GM21528 (cell line): ENCODE measurements around the gene IL4R.
"Not testable (repeated sequence)": the region's sequence is repeated elsewhere in the genome, so short reads cannot be mapped to it uniquely, and the experiment has no call there.

Experiments
- ATAC-seq: cut with Tn5 transposase; IDR thresholded peaks from one replicate; pipeline ENCODE4 v1.9.1; 2021; ENCODE audit warnings: mild to moderate bottlenecking, moderate library complexity; ENCODE audit not compliant: unreplicated experiment, low FRiP score

Gene IL4R

GRCh38 chr16:27327586-27327915 lies 13.8 kb downstream of the IL4R start:
- no peak for ATAC-seq

DNA sequence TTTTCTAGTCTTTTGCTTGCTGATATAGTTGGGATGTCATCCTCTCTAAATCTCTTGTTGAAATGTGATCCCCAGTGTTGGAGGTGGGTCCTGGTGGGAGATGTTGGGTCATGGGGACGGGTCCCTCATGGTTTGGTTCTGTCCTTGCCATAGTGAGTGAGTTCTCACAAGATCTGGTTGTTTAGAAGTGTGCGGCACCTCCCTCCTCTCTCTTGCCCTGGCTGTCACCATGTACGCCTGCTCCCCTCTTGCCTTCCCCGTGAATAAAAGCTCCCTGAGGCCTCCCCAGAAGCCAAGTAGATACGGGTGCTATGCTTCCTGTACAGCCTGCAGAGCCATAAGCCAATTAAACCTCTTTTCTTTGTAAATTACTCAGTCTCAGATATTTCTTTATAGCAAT lies 15.2 kb downstream of the IL4R start:
- ATAC-seq, result no peak

DNA sequence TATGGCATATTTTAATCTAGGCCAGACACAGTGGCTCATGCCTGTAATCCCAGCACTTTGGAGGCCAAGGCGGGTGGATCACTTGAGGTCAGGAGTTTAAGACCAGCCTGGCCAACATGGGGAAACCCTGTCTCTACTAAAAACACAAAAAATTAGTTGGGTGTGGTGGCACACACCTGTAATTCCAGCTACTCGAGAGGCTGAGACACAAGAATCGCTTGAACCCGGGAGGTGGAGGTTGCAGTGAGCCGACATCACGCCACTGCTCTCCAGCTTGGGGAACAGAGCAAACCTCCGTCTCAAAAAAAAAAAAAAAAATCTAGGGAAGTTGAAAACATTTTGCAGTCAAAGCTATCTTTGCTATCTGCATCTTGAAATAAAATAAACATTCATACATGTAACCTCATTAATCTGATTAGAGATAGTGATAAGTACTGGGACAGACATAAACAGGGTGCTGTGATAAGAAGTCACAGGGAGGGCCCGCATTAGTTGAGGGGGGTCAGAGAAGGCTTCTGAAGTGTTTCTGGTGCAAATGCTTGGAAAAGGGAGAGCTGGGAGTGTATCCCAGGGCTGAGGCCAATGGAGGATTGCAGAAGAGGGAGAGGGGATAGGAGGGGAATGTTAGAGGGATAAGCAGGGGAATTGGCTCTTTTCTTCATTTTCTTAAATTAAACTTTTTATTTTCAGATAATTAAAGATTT lies 15.8 kb downstream of the IL4R start:
- not testable (repeated sequence) for ATAC-seq

DNA sequence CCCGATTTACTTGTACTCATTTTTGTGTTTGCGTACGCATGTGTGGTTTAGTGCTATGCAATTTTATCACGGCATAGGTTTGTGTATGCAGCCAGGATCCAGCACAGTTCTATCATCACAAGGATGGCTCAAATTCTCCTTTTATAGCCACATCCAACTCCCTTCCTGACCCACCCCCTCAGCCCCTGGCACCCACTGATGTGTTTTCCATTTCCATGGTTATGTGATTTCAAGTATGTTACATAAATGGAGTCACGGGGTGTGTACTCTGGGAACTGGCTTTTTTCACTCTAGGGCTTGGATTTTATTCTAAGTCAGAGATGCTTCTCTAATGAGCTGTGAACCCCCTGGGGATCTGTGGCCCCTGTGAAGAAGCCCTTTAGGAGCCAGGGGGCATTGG lies 16.8 kb downstream of the IL4R start:
- ATAC-seq, result no peak

GRCh38 chr16:27332105-27332504 lies 18.3 kb downstream of the IL4R start:
- ATAC-seq, result no peak

DNA sequence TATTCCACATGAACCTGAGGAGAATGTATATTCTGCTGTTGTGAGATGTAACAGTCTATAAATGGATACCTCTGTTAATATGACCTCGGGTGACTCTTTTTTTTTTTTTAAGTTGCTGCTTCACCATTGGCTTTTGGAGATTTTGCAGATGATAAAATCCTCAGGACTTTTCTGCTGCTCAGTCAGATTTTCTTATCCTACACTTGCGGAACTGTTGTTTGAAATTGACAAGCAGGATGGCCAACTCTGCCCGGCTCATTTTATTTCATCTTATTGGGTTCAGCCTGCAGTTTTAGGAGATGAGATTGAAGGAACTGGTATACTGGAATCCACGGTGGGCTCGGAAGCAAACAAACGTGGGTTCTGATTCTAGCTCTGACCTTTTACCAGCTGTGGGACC lies 19.3 kb downstream of the IL4R start:
- no peak for ATAC-seq

DNA sequence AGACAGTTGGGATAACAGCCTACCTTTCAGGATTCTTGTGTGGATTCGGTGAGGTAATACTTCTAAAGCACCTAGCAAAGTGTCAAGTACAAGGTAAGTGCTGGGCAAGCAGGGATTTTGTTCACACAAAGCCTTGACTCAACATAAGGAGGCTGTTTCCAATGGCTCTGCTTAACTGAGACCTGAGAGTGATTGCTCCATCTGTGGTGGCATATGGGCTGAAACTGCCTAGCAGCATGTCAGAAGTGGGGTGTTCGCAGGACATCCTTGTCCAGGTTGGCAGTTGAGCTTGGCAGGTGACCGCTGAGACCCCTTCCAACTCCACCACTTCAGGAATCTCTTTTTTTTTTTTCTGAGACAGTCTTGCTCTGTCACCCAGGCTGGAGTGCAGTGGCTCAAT lies 19.8 kb downstream of the IL4R start:
- ATAC-seq, result no peak

DNA sequence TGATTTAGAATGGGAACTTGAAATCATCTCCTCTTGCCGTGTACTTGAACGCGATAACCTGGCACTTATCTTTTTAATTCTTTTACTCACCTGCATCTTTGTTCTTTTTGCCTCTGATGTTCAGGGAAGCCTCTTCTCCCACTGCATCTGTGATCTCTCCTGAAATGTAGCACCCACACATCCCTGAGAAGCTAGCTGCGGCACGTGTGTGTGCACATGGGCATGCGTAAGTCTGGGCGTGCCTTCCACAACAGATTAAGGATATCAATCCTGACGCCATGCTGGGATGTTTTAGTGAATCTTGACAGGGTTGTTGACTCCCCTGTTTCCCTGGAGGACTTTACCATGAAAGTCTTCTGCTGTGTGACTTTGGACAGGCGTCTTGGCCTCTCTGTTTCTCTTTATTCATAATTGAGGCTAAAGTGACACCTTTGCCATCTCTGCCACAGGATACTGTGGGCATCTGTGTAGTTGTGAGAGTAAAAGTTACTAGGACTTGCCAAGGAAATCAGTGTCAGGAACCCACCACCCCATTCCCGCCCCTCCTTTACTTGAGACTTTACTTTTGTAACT lies 20.5 kb downstream of the IL4R start:
- no peak for ATAC-seq

- ATAC-seq, result no peak
Measured at GRCh38 chr16:27334838-27335237, 21.1 kb downstream of the IL4R start.

- no peak for ATAC-seq
Measured at GRCh38 chr16:27335349-27336053, 21.7 kb downstream of the IL4R start.

DNA sequence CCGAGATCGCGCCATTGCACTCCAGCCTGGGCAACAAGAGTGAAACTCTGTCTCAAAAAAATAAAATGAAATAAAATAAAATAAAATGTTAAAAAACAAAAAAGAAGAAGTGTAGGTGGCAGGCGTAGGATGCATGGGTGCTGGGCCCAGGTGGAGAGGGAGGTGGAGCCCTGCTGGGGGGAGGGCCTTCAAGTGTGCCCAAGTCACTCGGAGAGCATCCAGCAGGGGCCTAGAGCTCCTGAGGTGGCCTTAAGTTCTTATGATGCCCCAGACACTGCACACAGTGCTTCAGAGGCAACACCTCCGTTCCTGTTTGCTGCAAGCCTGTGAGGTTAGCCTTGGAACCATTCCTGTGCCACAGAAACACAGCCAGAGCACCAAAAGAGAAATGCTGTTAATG lies 23.2 kb downstream of the IL4R start:
- no peak for ATAC-seq

DNA sequence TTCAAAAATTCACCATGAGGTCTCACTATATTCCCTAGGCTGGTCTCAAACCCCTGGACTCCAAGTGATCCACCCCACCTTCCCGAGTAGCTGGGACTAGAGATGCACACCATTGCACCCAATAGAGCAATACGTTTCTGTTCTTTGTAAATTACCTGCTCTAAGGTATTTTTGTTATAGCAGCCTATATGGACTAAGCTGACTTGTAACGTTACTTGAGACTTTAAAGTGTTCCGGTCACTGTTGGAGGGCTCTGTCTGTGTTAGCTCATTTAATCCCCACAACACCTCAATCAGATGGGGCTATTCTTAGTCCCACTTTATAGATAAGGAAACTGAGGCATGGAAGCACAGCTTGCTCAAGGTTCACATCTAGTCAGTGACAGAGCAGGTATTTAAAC lies 25.4 kb downstream of the IL4R start:
- no peak for ATAC-seq

DNA sequence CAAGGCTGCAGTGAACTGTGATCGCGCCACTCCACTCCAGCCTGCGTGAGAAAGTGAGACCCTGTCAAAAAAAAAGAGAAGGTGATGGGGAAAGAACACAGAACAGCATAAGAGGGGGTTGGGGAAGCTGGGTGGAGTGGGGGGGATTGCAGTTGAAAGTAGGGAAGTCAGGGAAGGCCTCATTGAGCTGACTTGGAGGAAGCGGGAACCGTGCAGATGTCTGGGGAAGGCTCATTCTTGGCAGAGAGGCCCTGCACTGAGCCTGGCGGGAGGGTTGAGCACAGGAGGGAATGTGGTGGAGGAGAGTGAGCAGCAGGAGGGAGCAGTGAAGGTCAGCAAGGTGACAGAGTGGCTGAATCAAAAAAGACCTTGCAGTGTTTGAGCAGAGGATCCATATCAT lies 26.9 kb downstream of the IL4R start:
- no peak for ATAC-seq

GRCh38 chr16:27341549-27341948 lies 27.8 kb downstream of the IL4R start:
- no peak for ATAC-seq

GRCh38 chr16:27341971-27342370 lies 28.2 kb downstream of the IL4R start:
- no peak for ATAC-seq

GRCh38 chr16:27344721-27345120 lies 30.9 kb downstream of the IL4R start:
- no peak for ATAC-seq

DNA sequence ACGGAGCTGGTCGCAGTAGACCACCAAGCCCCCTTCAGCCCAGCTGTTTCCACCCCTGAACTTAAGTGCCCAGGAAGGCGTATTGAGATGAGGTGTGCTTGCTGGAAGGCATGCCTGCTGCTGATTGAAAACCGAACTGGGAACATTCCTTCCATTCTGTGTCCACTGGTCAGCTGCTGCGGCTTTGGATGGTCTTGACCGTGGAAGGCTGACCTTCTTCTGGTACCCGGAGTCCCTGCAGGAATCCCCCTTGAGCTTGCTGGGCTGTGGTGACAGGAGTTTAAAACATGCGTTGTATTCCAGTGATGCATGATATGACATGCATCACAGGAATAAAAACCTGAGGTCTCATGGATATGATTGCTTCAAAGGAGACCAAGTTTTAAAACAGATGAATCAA lies 31.4 kb downstream of the IL4R start:
- no peak for ATAC-seq

DNA sequence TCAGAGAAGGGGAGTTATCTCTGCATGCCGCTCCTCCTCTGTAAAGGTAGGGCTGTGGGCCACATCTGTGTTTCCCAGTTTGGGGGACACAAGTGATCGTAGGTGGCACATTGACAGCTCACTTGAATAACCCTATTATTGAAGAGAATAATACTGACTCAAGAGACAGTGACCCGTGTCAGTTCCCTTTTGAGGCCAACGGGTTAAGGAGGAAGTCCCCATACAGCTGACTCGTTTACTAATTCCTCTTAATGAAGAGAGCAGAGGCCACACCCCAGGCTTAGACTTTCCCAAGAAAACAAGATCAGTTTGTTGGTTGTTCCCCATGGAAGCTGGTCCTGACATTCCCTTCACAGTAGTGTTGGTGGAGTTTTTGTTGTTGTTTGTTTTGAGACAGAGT lies 33.0 kb downstream of the IL4R start:
- no peak for ATAC-seq

DNA sequence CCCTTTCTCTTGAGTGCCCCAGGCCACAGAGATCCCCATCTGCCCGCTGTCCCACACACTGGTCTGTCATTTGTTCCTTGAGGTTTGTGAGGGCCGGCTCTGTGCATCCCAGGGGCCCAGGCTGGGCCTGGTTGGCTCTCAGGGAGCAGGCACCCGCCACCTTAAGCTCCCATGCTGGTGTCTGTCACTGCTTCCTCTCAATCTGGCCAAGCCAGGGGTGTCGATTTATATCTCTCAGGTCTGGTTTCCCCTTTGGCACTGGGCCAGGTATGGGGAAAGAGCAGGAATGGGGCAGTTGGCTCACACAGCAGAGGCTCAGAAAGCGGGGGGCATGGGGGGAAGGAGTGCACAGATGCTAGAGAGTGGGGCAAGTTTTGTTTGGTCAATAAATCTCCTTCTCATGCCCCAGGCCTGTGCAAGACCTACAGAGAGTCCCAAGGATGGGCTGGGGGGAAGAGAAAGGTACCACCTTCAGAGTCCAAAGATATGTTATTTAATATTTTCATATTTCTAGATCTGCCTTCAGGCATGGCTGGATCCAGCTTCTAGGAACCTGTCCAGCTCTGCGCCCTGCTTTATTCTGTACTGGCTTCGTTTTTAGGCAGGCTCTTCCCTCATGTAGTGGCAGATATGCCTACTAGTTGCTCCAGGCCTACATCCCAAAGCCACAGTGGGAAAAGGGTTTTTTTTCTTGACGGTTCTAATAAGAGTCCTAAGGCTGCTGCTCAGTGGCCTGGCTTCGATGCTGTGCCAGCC lies 34.3 kb downstream of the IL4R start:
- no peak for ATAC-seq

DNA sequence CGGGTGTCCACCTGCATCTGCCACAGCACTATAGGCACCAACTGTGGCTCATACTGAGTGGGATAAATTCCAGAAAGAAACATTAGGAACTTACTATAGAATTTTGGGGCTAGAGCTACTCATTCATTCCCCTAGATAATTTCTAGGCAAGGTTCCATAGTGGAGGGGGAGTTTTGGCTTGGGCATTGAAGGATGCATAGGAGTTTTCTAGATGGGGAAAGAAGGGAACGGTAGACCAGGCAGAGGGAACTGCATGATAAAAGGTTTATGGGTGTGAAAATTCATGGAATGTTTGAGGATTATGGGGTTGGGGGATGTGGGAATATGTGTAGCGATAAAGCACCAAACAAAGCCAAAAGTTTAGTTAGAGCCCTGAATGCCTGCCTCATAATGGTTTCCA lies 35.5 kb downstream of the IL4R start:
- no peak for ATAC-seq

DNA sequence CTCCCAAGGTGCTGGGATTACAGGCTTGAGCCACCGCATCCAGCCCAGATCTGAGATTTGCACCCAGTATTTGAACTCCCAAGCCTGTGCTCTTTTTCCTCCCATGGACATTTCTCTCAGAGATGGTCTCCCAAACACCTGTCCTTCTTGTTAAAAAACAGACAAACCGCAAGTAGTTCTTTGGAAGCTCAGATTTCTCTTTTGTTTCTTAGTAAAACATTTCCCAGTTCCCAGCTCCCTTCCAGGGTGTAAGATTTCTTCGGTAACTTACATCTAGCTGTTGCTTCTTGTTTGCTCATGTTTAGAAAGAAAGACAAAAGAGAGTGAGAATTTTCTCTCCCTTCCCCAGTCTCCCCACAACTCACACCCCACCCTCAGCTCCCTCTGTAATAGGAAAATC lies 36.2 kb downstream of the IL4R start:
- no peak for ATAC-seq
